HG02642 (cell line): Measurements from ENCODE around the gene NFKBIZ.

ENCODE experiments used
- ATAC-seq: cut with Tn5 transposase; IDR thresholded peaks from one replicate; pipeline ENCODE4 v1.9.1; 2021; ENCODE audit warnings: mild to moderate bottlenecking; ENCODE audit not compliant: unreplicated experiment, poor library complexity

The NFKBIZ gene

GRCh38 chr3:101824702-101825101, 24.6 kb upstream of the NFKBIZ start:
- ATAC-seq, result no peak

- no peak for ATAC-seq
Measured at GRCh38 chr3:101825904-101826445, 23.3 kb upstream of the NFKBIZ start.

GRCh38 chr3:101827211-101828174, 21.8 kb upstream of the NFKBIZ start:
- peak; percentile 87 for ATAC-seq

- ATAC-seq, result no peak
Measured at GRCh38 chr3:101828276-101828675, 21.0 kb upstream of the NFKBIZ start.

- peak; percentile 47 for ATAC-seq
Measured at GRCh38 chr3:101828691-101829436, 20.4 kb upstream of the NFKBIZ start.

GRCh38 chr3:101829437-101829830, 19.9 kb upstream of the NFKBIZ start:
- no peak for ATAC-seq

GRCh38 chr3:101829874-101830273, 19.4 kb upstream of the NFKBIZ start:
- ATAC-seq, result no peak

GRCh38 chr3:101833446-101833974, 15.8 kb upstream of the NFKBIZ start:
- ATAC-seq, result no peak

GRCh38 chr3:101835676-101836075, 13.6 kb upstream of the NFKBIZ start:
- ATAC-seq, result no peak

GRCh38 chr3:101836160-101836559, 13.2 kb upstream of the NFKBIZ start:
- no peak for ATAC-seq

- peak; percentile 43 for ATAC-seq
Measured at GRCh38 chr3:101836652-101837598, 12.4 kb upstream of the NFKBIZ start.

- ATAC-seq, result no peak
Measured at GRCh38 chr3:101838691-101839090, 10.6 kb upstream of the NFKBIZ start.

GRCh38 chr3:101840066-101840465, 9.2 kb upstream of the NFKBIZ start:
- no peak for ATAC-seq

GRCh38 chr3:101842245-101842934, 6.9 kb upstream of the NFKBIZ start:
- no peak for ATAC-seq

- no peak for ATAC-seq
Measured at GRCh38 chr3:101842935-101843330, 6.4 kb upstream of the NFKBIZ start.

- ATAC-seq, result no peak
Measured at GRCh38 chr3:101845425-101845824, 3.9 kb upstream of the NFKBIZ start.

GRCh38 chr3:101846709-101847108, 2.6 kb upstream of the NFKBIZ start:
- ATAC-seq, result no peak

GRCh38 chr3:101847328-101847727, 2.0 kb upstream of the NFKBIZ start:
- ATAC-seq, result no peak

- ATAC-seq, result no peak
Measured at GRCh38 chr3:101848326-101848725, 988 bp upstream of the NFKBIZ start.
